ENCODE results near the gene CSNK1E.

The CSNK1E gene

GRCh38 chr22:38271101-38271500 lies 46.1 kb downstream of the CSNK1E start:
- TF ChIP-seq ZFP3 (CRISPR knock-in tag; IDR thresholded peaks at IDR 0.05) (no peak), BACH2 (CRISPR knock-in tag; IDR thresholded peaks at IDR 0.05; ENCODE audit: borderline replicate concordance) (no peak), TCF4 (CRISPR knock-in tag; IDR thresholded peaks at IDR 0.05; ENCODE audit: borderline replicate concordance) (no peak), ZNF8 (CRISPR knock-in tag; IDR thresholded peaks at IDR 0.05) (no peak), ZNF70 (CRISPR knock-in tag; IDR thresholded peaks at IDR 0.05) (no peak)
- TF ChIP-seq, protein P1, sequence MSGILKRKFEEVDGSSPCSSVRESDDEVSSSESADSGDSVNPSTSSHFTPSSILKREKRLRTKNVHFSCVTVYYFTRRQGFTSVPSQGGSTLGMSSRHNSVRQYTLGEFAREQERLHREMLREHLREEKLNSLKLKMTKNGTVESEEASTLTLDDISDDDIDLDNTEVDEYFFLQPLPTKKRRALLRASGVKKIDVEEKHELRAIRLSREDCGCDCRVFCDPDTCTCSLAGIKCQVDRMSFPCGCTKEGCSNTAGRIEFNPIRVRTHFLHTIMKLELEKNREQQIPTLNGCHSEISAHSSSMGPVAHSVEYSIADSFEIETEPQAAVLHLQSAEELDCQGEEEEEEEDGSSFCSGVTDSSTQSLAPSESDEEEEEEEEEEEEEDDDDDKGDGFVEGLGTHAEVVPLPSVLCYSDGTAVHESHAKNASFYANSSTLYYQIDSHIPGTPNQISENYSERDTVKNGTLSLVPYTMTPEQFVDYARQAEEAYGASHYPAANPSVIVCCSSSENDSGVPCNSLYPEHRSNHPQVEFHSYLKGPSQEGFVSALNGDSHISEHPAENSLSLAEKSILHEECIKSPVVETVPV (CRISPR knock-in tag; IDR thresholded peaks at IDR 0.05): no peak

GRCh38 chr22:38270091-38270992 lies 46.9 kb downstream of the CSNK1E start:
- ATAC-seq: no peak
- no peak for TF ChIP-seq OSR1 (CRISPR knock-in tag; IDR thresholded peaks at IDR 0.05)
- no peak for TF ChIP-seq TOX (CRISPR knock-in tag; IDR thresholded peaks at IDR 0.05; ENCODE audit: borderline replicate concordance)
- TF ChIP-seq, protein P1 (CRISPR knock-in tag; IDR thresholded peaks at IDR 0.05): no peak
- TF ChIP-seq CREB5 (CRISPR knock-in tag; IDR thresholded peaks at IDR 0.05; ENCODE audit: low read depth): no peak
- no peak for TF ChIP-seq TSHZ2 (CRISPR knock-in tag; IDR thresholded peaks at IDR 0.05)
- TF ChIP-seq ZNF70 (CRISPR knock-in tag; IDR thresholded peaks at IDR 0.05): no peak
- no peak for TF ChIP-seq CSDC2 (CRISPR knock-in tag; IDR thresholded peaks at IDR 0.05)
- no peak for TF ChIP-seq ZNF565 (CRISPR knock-in tag; conservative IDR thresholded peaks at IDR 0.05; ENCODE audit: low read depth)

More at GRCh38 chr22:38271101-38271500, 46.1 kb downstream of the CSNK1E start:
- no peak for ATAC-seq

- ATAC-seq: no peak
These were observed 47.8 kb downstream of the CSNK1E start for GRCh38 chr22:38269466-38269865.

DNA sequence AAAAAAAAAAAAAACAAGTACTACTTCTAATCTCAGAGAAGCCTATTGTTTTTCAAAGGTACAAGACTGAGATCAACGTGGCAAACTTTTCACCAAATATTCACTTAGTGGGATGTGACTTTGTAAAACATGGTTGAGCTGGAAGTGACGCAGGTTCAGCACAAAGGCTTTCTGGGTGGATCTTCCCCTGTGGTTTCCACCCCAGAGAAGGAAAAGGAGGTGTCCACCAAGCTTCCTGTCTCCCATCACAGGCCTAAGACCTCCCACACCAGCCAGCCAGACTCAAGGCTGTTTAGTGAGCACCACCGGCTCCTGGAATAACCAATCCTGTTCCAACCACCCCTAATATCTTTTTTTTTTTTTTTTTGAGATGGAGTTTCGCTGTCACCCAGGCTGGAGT lies 50.1 kb downstream of the CSNK1E start:
- TF ChIP-seq CSDC2 (CRISPR knock-in tag; IDR thresholded peaks at IDR 0.05): no peak
- ATAC-seq: no peak

More at GRCh38 chr22:38269466-38269865, 47.8 kb downstream of the CSNK1E start:
- no peak for TF ChIP-seq OSR1 (CRISPR knock-in tag; IDR thresholded peaks at IDR 0.05)
- TF ChIP-seq, protein P1 (CRISPR knock-in tag; IDR thresholded peaks at IDR 0.05): no peak
- TF ChIP-seq ZC3H10 (CRISPR knock-in tag; IDR thresholded peaks at IDR 0.05): no peak
- TF ChIP-seq PPARA (CRISPR knock-in tag; IDR thresholded peaks at IDR 0.05; ENCODE audit: borderline replicate concordance): no peak
- no peak for TF ChIP-seq ARNTL (CRISPR knock-in tag; IDR thresholded peaks at IDR 0.05; ENCODE audit: borderline replicate concordance, low read depth)
- TF ChIP-seq TOX (CRISPR knock-in tag; IDR thresholded peaks at IDR 0.05; ENCODE audit: borderline replicate concordance): no peak
- no peak for TF ChIP-seq TCF4 (CRISPR knock-in tag; IDR thresholded peaks at IDR 0.05; ENCODE audit: borderline replicate concordance)

- ATAC-seq: no peak
- TF ChIP-seq ZNF565 (CRISPR knock-in tag; conservative IDR thresholded peaks at IDR 0.05; ENCODE audit: low read depth): no peak
- TF ChIP-seq ESRRG (CRISPR knock-in tag; IDR thresholded peaks at IDR 0.05): no peak
- TF ChIP-seq, protein P1 (CRISPR knock-in tag; IDR thresholded peaks at IDR 0.05): no peak
- TF ChIP-seq TSHZ2 (CRISPR knock-in tag; IDR thresholded peaks at IDR 0.05): no peak
- no peak for TF ChIP-seq ZFP3 (CRISPR knock-in tag; IDR thresholded peaks at IDR 0.05)
- no peak for TF ChIP-seq BACH2 (CRISPR knock-in tag; IDR thresholded peaks at IDR 0.05; ENCODE audit: borderline replicate concordance)
- no peak for TF ChIP-seq GLIS3 (CRISPR knock-in tag; IDR thresholded peaks at IDR 0.05)
These were observed 51.1 kb downstream of the CSNK1E start for GRCh38 chr22:38266120-38266519.

All from SK-N-SH treated with all-trans-retinoic acid at 6 μM for 48 hours (cell line).